Cerebellar cortex (tissue), 1 donor: Measurements from ENCODE around the gene LPXN.
A peak's percentile ranks its signal among the peaks of the same experiment; 100 is the strongest.
"Not testable (repeated sequence)": the region's sequence is repeated elsewhere in the genome, so short reads cannot be mapped to it uniquely, and the experiment has no call there.

Experiments used
- DNase-seq: peaks from one replicate; pipeline ENCODE4 v3.0.0-alpha.2; 2015; ENCODE audit warnings: low spot score

The LPXN gene

DNA sequence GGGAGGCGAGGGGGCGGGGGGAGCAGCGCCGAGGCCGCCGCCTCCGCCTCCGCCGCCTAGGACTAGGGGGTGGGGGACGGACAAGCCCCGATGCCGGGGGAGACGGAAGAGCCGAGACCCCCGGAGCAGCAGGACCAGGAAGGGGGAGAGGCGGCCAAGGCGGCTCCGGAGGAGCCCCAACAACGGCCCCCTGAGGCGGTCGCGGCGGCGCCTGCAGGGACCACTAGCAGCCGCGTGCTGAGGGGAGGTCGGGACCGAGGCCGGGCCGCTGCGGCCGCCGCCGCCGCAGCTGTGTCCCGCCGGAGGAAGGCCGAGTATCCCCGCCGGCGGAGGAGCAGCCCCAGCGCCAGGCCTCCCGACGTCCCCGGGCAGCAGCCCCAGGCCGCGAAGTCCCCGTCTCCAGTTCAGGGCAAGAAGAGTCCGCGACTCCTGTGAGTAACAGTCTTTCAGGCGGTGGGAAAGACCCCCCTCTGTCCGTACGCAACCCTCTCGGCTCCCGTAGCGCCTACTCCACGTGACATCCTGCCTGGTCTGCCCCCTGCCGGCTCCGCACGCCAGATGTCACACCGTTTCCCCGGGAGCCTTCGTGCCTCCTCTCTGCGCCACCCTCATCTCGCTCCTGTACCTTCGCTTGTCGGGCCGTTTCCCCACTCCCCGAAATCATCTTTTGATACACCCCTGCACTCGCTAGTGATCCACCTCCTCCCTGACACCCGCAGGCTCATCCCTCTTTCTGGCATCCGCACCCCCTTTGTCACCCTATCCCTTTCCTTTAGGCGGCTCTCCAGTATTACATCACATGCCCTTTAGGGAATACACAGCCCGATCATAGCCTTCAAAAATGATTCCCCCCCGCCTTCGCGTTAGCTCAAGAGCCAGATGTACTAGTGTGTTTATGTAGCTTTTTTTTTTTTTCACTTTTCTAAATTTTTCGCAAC lies 3.8 kb upstream of the LPXN start:
- peak; percentile 84 for DNase-seq

DNA sequence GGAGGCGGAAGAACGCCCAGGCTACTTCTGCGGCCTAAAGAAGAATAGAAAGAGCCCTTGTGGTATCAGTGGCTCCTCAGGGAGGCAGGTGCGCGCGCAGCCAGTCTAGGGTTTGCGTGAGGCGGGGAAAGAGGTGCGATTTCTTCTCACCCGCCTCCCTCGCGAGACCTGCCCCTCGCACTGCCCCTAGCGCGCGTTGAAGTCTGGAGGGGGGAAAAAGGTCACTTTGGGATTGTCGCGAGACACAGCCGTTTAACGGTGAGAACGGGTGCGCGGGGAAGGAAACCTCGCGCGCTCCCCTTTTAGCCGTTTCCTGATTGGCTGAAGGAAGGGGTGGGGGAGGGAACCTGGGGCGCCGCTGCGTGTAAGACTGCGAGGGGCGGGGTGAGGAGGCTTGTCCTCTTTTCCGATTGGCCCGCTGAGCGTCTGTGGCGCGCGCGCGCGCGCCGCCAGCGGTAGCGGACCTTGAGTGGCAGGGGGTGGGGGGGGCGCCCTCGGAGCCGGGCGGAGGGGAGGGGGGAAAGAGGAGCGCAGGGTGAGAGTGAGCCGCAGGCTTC lies 3.1 kb upstream of the LPXN start, which contains the start of gene ZFP91:
TSS of gene ZFP91 (plus strand) at position 429 of the 557 bp plus-strand sequence. CDS start 219 bp downstream, outside the sequence.
- peak; percentile 98 for DNase-seq

DNA sequence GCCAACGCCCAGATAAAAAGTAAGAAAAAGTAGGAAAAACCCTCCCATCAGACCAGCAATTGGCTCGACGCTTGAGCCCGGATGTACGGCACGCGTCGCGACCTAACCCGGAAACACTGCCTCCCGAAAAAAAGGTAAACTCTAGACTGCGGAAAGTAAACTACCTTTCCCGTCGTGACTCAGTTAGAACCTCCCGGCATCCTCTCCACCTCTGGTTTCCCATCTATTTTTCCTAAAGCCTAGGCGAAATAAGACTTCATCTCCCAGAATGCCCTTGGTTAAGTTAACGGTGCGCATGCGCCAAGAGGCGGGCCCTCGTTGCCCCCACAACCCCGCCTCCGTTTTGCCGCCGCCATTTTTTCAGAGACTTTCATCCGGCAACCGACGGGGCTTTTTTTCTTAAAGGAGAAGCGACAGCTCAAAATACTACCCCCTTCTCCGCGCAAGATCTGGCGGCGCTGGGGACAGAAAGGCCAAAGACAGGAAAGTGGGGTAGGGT lies 2.5 kb upstream of the LPXN start:
- peak; percentile 99 for DNase-seq

DNA sequence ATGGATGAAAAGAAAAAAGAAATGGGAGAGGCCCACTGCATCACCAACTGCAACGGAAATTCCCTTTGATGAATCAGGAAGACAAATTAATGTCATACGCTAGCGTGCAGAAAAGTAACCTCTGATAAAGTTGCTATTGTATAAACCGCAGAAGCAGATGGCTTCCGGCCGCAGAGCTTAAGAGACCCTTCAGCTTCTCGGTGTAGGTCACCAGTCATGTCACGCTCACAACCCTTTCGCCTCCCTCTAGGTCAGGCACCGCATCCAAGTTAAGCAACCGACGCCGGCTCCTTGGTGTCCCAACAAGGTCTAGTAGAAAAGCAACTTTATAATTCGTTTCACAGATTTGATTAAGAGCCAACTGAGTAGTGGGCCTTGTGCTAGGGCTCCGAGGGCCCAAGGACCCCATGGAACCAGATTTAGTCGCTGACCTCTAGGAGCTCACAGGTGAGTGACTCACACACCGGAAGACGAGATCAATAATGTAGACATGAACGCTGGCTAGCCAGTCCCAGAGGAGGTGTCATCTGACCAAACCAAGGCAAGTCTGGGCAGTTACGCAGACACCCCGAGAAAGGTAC lies 2.0 kb upstream of the LPXN start:
- DNase-seq: no peak

DNA sequence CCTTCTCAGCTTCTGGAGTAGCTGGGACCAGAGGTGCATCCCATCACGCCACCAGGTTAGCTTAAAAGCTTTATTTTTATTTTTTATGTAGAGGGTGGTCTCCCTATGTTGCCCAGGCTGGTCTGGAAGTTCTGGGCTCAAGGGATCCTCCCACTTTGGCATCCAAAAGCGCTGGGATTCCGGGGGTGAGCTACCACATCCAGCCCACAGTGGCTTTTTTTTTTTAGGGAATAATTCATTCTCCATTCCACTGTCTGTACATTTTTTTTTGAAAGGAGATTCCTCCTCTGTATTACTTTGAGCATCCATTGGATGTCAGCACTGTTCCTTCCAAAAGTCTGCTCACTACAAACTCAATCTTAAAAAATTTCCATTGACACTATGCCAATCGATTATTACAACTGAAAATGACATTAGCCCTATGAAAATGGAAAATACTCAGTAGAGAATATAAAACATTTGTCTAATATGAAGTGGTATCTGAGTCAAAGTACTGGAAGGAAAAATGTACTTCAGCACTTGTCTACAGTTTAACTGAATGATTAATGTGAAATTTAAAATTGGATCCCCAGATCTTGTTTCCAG lies 1.3 kb upstream of the LPXN start:
- peak; percentile 28 for DNase-seq

DNA sequence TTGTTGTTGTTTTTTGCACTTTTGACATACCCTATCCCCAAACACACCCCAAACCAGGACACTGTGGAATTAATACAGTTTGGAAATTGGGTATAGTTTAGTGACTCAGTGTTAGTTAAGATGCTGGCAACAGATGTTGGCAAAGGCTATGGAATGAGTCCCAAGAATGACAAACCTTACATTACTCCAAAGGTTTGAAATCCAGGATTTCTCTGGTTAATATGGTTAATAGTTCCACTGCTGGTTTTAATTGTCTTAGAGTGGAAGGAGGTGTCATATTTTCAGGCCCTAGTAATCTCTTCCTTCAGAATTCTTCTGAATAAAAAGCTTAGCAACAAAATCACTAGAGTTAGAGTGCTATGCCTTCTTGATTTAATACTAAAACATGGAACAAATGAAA lies 775 bp downstream of the LPXN start:
- no peak for DNase-seq

DNA sequence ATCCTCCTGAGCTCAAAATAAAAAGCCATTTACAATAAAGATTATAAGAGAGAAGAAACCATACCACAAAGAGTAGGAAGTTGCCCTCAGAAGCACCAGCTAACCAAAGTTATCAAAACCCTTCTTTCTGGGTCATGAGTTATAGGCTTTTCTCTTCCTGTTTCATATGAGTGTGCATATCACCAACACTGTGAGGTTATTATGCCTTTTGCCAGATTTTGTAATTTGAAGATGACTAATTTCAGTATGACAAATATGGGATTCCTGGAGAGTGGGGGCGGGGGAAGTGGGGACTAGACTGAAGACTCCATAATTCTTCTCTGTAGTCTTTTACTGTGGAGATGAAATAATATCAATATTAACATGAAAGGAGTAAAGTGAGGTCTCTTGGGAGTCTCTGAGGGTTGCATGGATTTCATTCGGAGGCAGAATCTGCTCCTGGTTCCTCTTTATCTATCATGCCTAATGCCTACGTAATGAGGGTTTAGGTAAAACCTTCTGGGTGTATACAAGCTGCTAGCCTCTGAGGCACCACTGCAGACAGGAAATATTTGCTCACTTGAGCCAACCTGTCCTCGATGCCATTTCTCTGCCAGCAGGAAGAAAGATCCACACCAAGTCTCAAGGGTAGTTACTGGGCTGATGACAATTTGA lies 2.1 kb downstream of the LPXN start:
- no peak for DNase-seq

DNA sequence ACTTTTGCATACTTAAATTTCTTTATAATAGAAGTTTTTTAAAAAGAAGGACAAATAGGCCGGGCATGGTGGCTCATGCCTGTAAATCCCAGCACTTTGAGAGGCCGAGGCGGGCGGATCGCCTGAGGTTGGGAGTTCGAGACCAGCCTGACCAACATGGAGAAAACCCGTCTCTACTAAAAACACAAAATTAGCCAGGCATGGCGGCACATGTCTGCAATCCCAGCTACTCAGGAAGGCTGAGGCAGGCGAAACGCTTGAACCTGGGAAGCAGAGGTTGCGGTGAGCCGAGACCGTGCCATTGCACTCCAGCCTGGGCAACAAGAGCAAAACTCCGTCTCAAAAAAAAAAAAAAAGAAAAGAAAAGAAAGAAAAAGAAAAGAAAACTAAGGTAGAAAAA lies 2.8 kb downstream of the LPXN start:
- not testable (repeated sequence) for DNase-seq

DNA sequence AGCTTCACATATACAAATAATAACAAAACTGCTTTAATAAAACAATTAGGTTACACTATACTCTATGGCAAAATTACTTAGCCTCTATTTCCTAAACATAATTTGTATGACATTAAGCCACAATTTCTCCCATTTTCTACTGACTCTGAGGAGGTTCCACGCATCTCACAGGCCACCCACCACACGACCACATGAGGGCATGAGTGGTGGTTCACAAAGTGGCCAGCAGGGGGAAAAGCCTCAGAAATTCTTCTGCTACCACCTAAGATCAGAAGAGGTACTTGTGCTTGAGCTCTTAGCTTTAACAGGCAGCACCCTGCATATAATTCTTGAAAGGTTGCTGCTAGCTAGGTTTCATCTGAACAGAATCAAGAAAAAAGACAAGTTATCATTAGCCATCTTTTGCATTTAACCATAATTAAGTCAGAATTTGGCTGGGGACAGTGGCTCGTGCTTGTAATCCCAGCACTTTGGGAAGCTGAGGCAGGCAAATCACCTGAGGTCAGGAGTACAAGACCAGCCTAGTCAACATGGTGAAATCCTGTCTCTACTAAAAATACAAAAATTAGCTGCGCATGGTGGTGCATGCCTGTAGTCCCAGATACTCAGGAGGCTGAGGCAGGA lies 7.7 kb downstream of the LPXN start:
- peak; percentile 58 for DNase-seq

DNA sequence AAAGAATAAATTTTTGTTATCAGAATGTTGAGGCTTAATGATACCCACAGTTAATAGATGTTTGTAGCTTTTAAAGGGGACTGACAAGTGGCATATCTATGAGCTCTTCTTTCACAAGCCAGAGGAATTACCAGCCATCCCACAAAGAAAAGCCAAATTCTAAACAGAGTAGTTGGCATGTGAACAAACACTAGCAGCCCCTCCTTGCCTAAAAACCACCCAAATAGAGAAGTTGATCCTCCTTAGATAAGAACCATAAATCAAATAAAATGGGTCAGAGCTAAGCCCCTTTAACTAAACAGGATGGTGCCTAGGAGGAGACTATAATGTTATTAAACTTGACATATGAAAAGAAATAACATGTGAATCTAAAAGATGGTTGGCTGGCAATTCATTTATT lies 11.4 kb downstream of the LPXN start:
- DNase-seq: no peak

DNA sequence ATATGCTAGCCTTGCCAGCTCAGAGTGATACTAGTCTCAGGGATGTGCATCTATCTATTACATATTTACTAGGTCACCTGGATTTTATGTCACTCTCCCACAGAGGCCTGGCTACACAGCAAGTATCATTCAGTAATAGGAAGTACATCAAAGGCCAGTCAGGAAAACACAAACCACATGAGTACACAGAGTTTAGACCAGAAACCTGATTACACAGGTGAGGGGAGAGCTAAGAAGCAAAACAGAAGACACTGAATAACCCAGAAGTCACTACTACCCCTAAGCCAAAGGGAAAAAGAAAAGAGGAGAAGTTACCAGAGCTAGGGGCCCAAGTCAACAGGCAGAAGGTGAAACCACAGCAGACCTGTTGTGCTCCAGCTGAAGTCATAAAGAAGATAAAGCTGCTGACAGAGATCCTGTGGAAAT lies 13.3 kb downstream of the LPXN start:
- DNase-seq: no peak

DNA sequence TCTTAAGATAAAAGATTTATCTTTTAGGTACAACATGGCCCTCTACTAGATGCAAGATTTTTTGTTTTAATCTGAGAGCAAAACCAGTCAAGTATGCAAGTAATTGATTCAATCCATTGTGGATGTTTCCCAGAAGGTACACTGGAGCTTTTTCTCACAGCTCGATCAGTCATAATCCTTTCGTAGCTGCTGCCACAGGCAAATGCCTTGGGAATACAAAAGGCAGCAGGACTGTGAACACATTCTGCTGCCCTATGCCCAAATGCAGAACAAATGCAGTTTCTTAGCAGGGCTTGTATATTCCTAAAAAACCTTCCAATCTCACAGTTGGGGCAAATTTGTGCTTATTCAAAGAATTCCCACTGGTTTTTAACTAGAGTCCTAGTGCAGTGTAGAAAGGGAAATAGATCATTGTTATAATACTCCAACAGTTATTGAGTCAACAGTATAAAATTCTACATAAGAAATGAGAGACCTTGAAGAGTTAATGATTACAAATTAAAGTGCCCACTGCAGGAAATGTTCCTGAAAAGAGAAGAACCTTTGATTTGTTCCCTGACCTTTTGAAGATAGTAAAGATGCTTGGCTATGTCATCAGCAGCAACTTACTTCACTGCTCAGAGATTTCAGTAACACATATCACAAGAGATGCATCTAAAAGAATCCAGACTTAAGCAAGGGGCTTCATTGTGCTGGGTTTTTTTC lies 14.1 kb downstream of the LPXN start:
- DNase-seq: no peak

DNA sequence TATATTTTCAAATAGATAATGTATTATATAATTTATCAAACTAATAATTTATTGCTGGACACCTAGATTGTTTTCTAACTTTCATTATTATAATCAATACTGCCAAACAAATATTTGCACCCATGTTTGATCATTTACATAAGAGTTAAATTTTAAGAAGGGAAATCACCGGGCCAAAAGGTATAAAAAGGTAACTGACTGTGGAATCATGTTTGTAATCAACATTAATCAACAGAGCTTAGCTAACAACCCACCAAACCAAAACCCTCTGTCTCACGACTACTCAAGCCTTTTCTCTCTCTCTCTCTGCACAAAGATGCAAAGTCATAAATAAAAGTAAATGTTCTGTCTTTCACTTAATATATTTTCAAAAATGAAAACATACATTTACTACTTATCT lies 14.8 kb downstream of the LPXN start:
- DNase-seq: no peak

DNA sequence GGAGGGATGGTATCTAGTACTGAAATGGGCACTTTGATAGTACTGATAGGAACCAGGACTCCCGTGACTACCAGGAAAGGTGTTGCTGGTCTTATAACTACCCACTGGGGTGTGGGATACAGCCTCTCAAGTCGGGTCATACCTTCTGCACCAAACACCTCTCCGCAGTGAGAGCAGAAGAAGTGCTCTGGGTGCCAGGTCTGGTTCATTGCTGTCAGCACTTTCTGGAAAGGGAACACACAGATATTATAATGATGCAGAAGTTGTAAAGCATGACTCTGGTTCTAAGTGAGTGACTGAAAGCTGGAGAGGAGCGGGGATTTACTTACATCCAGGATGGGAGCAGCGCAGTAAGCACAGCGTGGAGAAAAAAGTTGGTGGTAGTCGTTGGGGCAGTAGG lies 26.0 kb downstream of the LPXN start:
- no peak for DNase-seq

DNA sequence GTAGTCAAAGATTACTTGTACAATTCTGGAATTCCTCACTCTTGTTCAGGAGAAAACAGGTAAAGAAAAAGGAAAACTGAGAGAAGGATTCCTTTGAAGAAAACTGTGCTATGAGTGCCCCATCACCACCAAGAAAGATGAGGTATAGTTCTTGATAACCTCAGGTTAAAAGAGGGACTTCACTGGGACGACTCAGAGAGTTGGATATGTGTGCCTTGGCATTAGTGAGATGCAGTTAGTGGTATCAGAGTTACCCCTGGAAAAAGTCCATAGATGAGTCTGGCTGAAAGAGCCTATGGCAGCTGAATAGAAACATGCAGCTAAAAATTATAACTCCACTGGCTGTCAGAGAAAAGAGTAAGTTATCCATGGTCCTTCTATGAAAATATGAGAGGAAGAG lies 28.8 kb downstream of the LPXN start:
- DNase-seq: no peak

DNA sequence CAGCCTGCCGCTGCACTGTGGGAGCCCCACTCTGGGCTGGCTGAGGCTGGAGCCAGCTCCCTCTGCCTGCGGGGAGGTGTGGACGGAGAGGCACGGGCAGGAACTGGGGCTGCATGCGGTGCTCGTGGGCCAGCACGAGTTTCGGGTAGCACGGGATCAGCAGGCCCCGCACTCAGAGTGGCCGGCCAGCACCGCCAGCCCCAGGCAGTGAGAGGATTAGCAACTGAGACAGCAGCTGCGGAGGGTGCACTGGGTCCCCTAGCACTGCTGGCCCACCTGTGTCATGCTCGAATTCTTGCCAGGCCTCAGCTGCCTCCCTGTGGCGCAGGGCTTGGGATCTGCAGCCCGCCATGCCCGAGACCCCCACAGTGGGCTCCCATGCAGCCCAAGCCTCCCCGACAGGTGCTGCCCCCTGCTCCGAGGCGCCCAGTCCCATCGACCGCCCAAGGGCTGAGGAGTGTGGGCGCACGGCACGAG lies 43.8 kb downstream of the LPXN start:
- no peak for DNase-seq

DNA sequence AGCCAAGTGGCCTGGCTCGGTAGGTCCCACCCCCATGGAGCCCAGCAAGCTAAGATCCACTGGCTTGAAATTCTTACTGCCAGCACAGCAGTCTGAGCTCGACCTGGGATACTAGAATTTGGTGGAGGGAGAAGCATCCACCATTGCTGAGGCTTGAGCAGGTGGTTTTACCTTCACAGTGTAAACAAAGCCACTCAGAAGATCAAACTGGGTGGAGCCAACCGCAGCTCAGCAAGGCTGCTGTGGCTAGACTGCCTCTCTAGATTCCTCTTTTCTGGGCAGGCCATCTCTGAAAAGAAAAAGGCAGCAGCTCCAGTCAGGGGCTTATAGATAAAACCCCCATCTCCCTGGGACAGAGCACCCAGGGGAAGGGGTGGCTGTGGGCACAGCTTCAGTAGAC lies 45.4 kb downstream of the LPXN start:
- no peak for DNase-seq

DNA sequence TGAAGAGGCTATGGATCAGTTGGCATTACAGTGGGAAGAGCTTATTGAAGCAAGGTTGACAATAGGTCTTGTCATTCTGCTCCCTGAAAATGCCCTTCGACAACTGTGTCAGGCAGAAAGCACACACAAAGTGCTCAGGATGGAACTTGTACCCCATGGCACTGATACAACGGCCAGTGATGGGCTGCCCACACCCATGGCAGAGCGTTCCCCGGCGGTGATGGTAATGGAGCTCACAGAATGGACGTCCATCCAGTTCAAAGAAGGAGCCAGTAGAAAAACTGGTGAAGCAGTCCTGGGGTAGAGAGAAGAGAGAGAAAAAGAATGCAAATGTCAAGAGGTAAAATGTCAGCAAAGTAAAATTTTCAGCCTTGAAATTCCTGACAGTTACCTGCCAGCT lies 48.2 kb downstream of the LPXN start:
- no peak for DNase-seq

DNA sequence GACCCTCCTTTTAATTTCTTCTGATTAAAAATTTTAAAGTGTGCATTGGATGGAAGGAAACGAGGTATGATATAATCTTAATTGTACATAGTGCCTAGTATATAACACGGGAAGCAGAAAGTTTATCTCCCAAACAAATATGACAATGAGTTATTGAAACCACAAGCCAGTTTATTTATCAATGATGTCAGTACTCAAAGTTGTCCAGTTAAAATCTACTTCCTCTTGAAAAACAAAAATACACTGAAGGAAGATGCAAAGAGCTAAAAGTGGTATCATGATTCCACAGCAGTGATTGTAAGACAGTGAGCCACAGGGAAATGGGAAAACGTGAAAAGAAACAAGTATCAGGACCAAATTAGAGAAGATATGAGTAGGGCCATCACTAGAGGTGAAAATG lies 48.9 kb downstream of the LPXN start:
- no peak for DNase-seq

DNA sequence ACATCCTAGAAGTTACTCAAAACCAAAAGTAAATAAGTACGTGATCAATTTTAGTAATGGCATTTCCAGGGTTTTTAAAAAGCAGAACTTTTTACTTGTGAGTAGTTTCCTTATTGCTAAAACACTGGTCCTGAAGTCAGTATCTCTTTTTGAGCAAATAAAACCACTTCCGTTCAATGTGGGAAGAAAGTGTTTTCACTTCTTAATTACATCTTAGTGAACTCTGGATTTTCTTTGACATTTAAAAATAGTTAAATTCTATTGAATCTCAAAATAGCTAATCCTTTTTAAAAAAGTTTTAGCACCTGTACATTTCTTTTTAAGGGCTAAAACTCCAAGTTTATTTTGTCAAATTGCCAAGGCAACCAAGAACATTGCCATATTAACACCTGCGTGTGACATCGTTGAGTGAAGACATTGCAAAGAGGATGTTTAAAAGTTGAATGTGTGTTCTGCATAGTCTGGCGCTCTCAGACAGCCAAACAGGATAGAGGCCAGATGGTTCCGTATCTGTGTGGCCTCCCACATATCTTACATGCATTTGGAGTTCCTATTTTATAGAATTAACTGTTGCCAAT lies 50.5 kb downstream of the LPXN start:
- no peak for DNase-seq
